ENCODE measurements around the gene SHISA6.

SHISA6 gene

DNA sequence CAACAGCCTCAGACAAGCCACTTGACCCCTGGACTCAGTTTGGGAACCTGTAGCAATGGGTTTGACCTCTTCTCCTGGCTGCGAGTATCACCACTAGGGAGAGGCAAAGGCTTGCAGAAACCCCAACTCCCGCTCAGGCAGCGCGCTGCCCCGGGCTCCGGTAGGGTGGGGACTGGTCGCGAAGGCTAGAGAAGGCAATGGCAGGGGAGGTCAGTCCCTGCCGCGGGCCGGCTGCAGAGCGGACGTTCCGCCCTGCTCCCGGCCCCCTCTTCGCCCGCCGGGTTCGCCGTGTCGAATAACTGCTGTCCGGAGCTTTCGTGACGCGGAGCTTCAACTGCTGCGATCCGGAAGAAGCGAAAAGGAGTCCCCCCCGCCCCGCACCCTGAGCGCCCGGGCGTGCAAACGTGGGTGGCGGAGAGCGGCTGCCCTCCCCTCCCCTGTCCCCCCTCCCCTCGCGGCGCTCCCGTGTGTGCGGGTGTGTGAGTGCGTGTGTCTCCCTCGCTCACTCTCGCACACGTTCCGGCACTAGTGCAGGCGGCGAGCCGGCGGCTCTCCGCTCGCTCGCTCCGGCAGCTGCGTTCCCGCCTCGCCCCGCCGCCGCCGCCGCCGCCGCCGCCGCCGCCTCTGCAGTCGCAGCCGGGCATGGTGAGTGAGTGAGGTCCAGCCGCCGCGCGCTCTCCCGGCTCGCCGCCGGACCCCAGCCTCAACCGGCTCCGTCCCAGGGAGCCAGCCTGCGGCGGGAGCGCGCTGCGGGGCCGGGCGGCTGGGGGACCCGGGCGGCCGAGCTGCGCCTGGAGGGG lies 772 bp upstream of the SHISA6 start:
- H3K36me3 ChIP-seq: no peaks in the 10 kb centered on the region
- no peak overlapping the region for H3K27ac ChIP-seq
- intact Hi-C loops (cut with DNase I; ENCODE audit: low total_unique reads): no loop called here
- peaks cover 0 to 60% of the 10 kb centered on the region in 2 donors for H3K27me3 ChIP-seq
- H3K4me1 ChIP-seq: peaks cover 0 to 13% (median 0%) of the 10 kb centered on the region in 4 donors
- DNase-seq: no peak
- no peak for TF ChIP-seq CTCF (IDR thresholded peaks at IDR 0.05)
- peak overlapping the region; percentile 6 to 38 for H3K4me3 ChIP-seq
- no peaks in the 10 kb centered on the region for H3K9me3 ChIP-seq

- no peak for DNase-seq
- H3K9me3 ChIP-seq: no peaks in the 10 kb centered on the region
- H3K4me1 ChIP-seq: peaks cover 0 to 13% (median 0%) of the 10 kb centered on the region in 4 donors
- no peak overlapping the region for H3K27ac ChIP-seq
- peaks cover 0 to 61% of the 10 kb centered on the region in 2 donors for H3K27me3 ChIP-seq
- H3K36me3 ChIP-seq: no peaks in the 10 kb centered on the region
- intact Hi-C loops (cut with DNase I; ENCODE audit: low total_unique reads): no loop called here
- H3K4me3 ChIP-seq: no peak overlapping the region
- no peak for TF ChIP-seq CTCF (IDR thresholded peaks at IDR 0.05)
Observed at GRCh38 chr17:11241611-11242226, 706 bp downstream of the SHISA6 start.

GRCh38 chr17:11242411-11242810 lies 1.4 kb downstream of the SHISA6 start:
- Histone ChIP-seq H3K36me3 (no peaks in the 10 kb centered on the region), H3K27ac (no peak overlapping the region), H3K4me3 (no peak overlapping the region), H3K9me3 (no peaks in the 10 kb centered on the region), H3K4me1 (peaks cover 0 to 13% (median 0%) of the 10 kb centered on the region in 4 donors), H3K27me3 (peaks cover 0 to 61% of the 10 kb centered on the region in 2 donors)
- TF ChIP-seq CTCF (IDR thresholded peaks at IDR 0.05): no peak
- intact Hi-C loops (cut with DNase I; ENCODE audit: low total_unique reads): no loop called here
- no peak for DNase-seq

- Histone ChIP-seq H3K27me3 (peaks cover 0 to 51% of the 10 kb centered on the region in 2 donors), H3K4me3 (no peak overlapping the region), H3K4me1 (peaks cover 0 to 11% (median 0%) of the 10 kb centered on the region in 4 donors), H3K27ac (no peak overlapping the region), H3K9me3 (no peaks in the 10 kb centered on the region), H3K36me3 (no peaks in the 10 kb centered on the region)
- no peak for DNase-seq
- TF ChIP-seq CTCF (IDR thresholded peaks at IDR 0.05): no peak
- intact Hi-C loops (cut with DNase I; ENCODE audit: low total_unique reads): no loop called here
Observed at GRCh38 chr17:11244776-11245175, 3.8 kb downstream of the SHISA6 start.

DNA sequence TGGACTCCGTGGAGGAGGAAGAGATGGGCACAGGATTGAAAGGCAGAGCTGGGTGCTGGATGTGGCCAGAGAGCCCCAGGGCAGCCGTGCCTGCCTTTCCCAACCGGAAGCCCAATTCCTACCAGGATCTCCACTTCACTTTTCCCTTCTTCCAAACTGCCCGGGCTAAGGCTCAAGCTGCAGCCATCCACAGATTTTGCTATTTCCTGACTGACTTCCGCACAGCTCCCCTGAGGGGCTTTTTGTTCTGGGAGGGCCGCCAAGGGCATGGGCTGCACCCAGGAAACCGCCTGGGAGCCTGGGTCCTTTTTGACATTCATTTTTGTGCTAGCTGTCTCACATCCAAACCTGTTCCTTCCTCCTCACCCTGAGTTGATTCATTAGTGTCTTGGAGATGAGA lies 4.2 kb downstream of the SHISA6 start:
- TF ChIP-seq CTCF (IDR thresholded peaks at IDR 0.05): no peak
- H3K4me1 ChIP-seq: peaks cover 0 to 7% (median 0%) of the 10 kb centered on the region in 4 donors
- H3K9me3 ChIP-seq: no peaks in the 10 kb centered on the region
- DNase-seq: no peak
- no peaks in the 10 kb centered on the region for H3K36me3 ChIP-seq
- no peak overlapping the region for H3K27ac ChIP-seq
- peaks cover 0 to 47% of the 10 kb centered on the region in 2 donors for H3K27me3 ChIP-seq
- intact Hi-C loops (cut with DNase I; ENCODE audit: low total_unique reads): no loop called here
- H3K4me3 ChIP-seq: no peak overlapping the region
